HG02763 (cell line): ENCODE results near the gene NSA2.

Experiments used
- ATAC-seq: cut with Tn5 transposase; IDR thresholded peaks from one replicate; pipeline ENCODE4 v1.9.1; 2021; ENCODE audit warnings: mild to moderate bottlenecking, moderate library complexity; ENCODE audit not compliant: unreplicated experiment

NSA2 gene

DNA sequence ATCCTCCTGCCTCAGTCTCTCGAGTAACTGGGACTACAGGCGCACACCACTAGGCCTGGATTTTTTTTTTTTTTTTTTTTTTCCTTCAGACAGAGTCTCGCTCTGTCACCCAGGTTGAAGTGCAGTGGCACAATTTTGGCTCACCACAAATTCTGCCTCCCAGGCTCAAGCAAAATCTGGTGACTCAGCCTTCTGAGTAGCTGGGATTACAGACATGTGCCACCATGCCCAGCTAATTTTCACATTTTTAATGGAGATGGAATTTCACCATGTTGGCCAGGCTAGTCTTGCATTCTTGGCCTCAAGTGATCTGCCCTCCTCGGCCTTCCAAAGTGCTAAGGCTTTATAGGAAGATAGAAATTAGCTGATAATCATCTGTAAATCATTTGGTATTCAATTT lies 43.9 kb downstream of the NSA2 start:
- no peak for ATAC-seq

DNA sequence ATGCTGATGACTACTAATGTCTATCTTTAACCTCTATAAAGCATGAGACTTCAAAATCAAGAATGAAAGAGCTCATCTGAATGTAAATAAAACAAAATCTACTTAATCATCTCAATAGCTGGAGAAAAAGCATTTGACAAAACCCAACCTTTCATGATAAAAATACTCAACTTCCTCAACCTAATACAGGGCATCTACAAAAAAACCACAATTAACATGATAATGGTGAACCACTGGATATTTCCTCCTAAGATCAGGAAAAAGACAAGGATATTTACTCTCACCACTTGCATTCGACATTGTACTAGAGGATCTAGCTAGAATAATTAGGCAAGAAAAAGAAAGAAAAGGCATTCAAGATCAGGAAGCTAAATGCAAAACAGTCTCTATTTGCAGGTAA lies 49.8 kb downstream of the NSA2 start:
- no peak for ATAC-seq

DNA sequence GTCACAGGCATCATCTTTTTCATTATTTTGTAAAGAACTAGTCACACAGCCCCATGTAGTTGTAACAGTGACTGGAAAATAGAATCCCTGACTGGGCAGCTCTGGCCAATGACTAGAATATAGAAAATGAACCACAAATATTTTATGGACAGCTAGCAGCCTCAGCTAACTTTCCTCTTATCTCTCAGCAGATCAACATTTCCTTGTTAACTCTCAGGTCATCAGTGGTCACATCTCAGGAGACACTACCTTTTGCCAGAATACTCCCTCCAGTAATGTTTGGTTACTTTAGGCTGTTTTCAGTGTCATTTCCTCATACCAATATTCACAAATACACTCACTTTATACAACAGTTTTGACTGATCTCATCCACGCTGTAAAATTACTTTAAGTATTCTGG lies 55.2 kb downstream of the NSA2 start:
- ATAC-seq: no peak

DNA sequence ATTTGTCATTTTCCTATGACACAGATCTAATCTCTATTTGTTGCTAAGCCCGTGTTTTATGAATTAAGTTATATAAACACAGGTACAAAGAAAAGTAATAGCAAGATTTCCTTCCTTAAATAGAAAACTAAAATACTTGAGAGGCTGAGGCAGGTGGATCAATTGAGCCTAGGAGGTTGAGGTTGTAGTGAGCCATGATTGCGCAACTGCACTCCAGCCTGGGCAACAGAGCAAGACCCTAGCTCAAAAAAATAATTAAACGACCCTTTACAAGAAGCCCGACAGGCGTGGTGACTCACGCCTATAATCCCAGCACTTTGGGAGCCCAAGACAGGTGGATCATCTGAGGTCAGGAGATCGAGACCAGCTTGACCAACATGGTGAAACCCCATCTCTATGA lies 62.4 kb downstream of the NSA2 start:
- ATAC-seq: no peak
